Heart left ventricle (tissue), 13 donors: ENCODE results near the gene ZFAND2B.

ENCODE experiments used
- CTCF ChIP-seq, 12 donors: fragments of 200-600 bp; sonication (generic) in 4 of 12; IDR thresholded peaks; one replicate each; pipeline versions ENCODE4 v1.5.0 to v1.8.0; 2018 to 2022; ENCODE audit warnings: antibody characterized with exemption in 12 of 12, mild to moderate bottlenecking in 5 of 12
- POLR2A ChIP-seq, 2 donors: fragments of 450-650 bp; IDR thresholded peaks; one replicate each; pipeline ENCODE4 v1.6.1; 2017; ENCODE audit warnings: antibody characterized with exemption in 2 of 2, mild to moderate bottlenecking in 2 of 2, moderate library complexity in 2 of 2
- donor health status: ischemic (EF 13 %, LVEDD 7.1; RV severe dilation, severe dysfunction).
- donor health status: DM: no; HTN: yes; CAD: no.
- donor health status: DM: no; HTN: no; CAD: no.
- donor health status: ischemic (EF 25% LVEDD 6.9; RV normal size, moderate dysfunction).
- donor health status: ischemic (EF 25% LVEDD 5.7; RV mildly dilated, moderate dysfunction).
- donor health status: ischemic (EF 35%, LVEDD 5.7; RV mildly dilated, moderate dysfunction).
- donor health status: nonischemic (EF 11% LVEDD 7.7; RV severe dilation, severe dysfunction).
- donor health status: DM: yes; HTN: yes; CAD: no.
- donor health status: PGD.
- donor health status: ischemic (EF 29% LVEDD 5.4; RV normal size, mild dysfunction).
- donor health status: nonischemic (EF 23%, LVEDD 6.1; RV moderate dilation, normal function).

- TF ChIP-seq CTCF (IDR thresholded peaks at IDR 0.05): no peak
- no peak for TF ChIP-seq POLR2A (IDR thresholded peaks at IDR 0.05)
Observed at GRCh38 chr2:219174146-219174545, 32.4 kb upstream of the ZFAND2B start.
